Jurkat, Clone E6-1 (cell line): Measurements from ENCODE around the gene CRYBA1.
"Not testable (repeated sequence)": the region's sequence is repeated elsewhere in the genome, so short reads cannot be mapped to it uniquely, and the experiment has no call there.

Experiments used
- DNase-seq: peaks from one replicate; pipeline ENCODE4 v3.0.0-alpha.2; 2011; ENCODE audit warnings: low read depth, low spot score
- H3K4me3 ChIP-seq: 2 replicates; pipeline ENCODE4 v1.5.1; 2011; ENCODE audit warnings: mild to moderate bottlenecking, low read length, control low read depth, moderate library complexity

The CRYBA1 gene

GRCh38 chr17:29257756-29258155 lies 11.1 kb downstream of the CRYBA1 start:
- DNase-seq, result no peak
- no peak overlapping the region for H3K4me3 ChIP-seq

GRCh38 chr17:29263916-29264315 lies 17.3 kb downstream of the CRYBA1 start:
- no peak for DNase-seq
- H3K4me3 ChIP-seq, result no peak overlapping the region

GRCh38 chr17:29271980-29272379 lies 25.3 kb downstream of the CRYBA1 start:
- not testable (repeated sequence) for DNase-seq, H3K4me3 ChIP-seq

- no peak for DNase-seq
- no peak overlapping the region for H3K4me3 ChIP-seq
Observed at GRCh38 chr17:29273924-29274323, 27.3 kb downstream of the CRYBA1 start.

- DNase-seq, result no peak
- H3K4me3 ChIP-seq, result no peak overlapping the region
Observed at GRCh38 chr17:29278692-29279091, 32.0 kb downstream of the CRYBA1 start.

- DNase-seq, result no peak
- H3K4me3 ChIP-seq, result no peak overlapping the region
Observed at GRCh38 chr17:29279397-29280070, 32.9 kb downstream of the CRYBA1 start.

- H3K4me3 ChIP-seq, result no peak overlapping the region
- DNase-seq, result no peak
Observed at GRCh38 chr17:29283496-29283895, 36.8 kb downstream of the CRYBA1 start.

- no peak overlapping the region for H3K4me3 ChIP-seq
Observed at GRCh38 chr17:29283961-29284360, 37.3 kb downstream of the CRYBA1 start.

GRCh38 chr17:29289852-29290251 lies 43.2 kb downstream of the CRYBA1 start:
- DNase-seq, result no peak
- H3K4me3 ChIP-seq, result no peak overlapping the region

More at GRCh38 chr17:29283961-29284360, 37.3 kb downstream of the CRYBA1 start:
- no peak for DNase-seq

- DNase-seq, result peak; percentile 66
Observed at GRCh38 chr17:29291163-29291752, 44.6 kb downstream of the CRYBA1 start.

GRCh38 chr17:29292071-29292991 lies 45.7 kb downstream of the CRYBA1 start:
- peak; percentile 40 for DNase-seq
- H3K4me3 ChIP-seq, result peak overlapping the region; percentile 94

More at GRCh38 chr17:29291163-29291752, 44.6 kb downstream of the CRYBA1 start:
- H3K4me3 ChIP-seq, result peak overlapping the region; percentile 94

GRCh38 chr17:29292992-29293889 lies 46.6 kb downstream of the CRYBA1 start:
- DNase-seq, result peak; percentile 38

GRCh38 chr17:29293890-29294579 lies 47.4 kb downstream of the CRYBA1 start, which contains the start of gene NUFIP2:
TSS of gene NUFIP2 (minus strand) at chr17:29294148. CDS start at chr17:29294059, 89 bp downstream.
- DNase-seq, result peak; percentile 98

More at GRCh38 chr17:29292992-29293889, 46.6 kb downstream of the CRYBA1 start:
- H3K4me3 ChIP-seq, result peak overlapping the region; percentile 94

GRCh38 chr17:29294580-29294900 lies 47.9 kb downstream of the CRYBA1 start:
- no peak for DNase-seq
- peak overlapping the region; percentile 94 for H3K4me3 ChIP-seq

More at GRCh38 chr17:29293890-29294579, 47.4 kb downstream of the CRYBA1 start, which contains the start of gene NUFIP2:
- H3K4me3 ChIP-seq, result peak within 1 kb of the TSS; percentile 94

- no peak for DNase-seq
- H3K4me3 ChIP-seq, result no peak overlapping the region
Observed at GRCh38 chr17:29295420-29295819, 48.8 kb downstream of the CRYBA1 start.

- no peak for DNase-seq
- H3K4me3 ChIP-seq, result no peak overlapping the region
Observed at GRCh38 chr17:29299031-29299430, 52.4 kb downstream of the CRYBA1 start.

- no peak for DNase-seq
- no peak overlapping the region for H3K4me3 ChIP-seq
Observed at GRCh38 chr17:29303386-29303785, 56.7 kb downstream of the CRYBA1 start.
